HG02973 (cell line): ENCODE results near the gene GPR34.
"Not testable (repeated sequence)": the region's sequence is repeated elsewhere in the genome, so short reads cannot be mapped to it uniquely, and the experiment has no call there.

Experiments used
- ATAC-seq: cut with Tn5 transposase; IDR thresholded peaks from one replicate; pipeline ENCODE4 v1.9.1; 2021; ENCODE audit warnings: moderate library complexity; ENCODE audit not compliant: unreplicated experiment

The GPR34 gene

GRCh38 chrX:41688835-41689234, at the start of gene GPR34:
Gene GPR34 (plus strand): TSS chrX:41688973. CDS start chrX:41695634, 6,661 bp downstream.
- no peak for ATAC-seq

DNA sequence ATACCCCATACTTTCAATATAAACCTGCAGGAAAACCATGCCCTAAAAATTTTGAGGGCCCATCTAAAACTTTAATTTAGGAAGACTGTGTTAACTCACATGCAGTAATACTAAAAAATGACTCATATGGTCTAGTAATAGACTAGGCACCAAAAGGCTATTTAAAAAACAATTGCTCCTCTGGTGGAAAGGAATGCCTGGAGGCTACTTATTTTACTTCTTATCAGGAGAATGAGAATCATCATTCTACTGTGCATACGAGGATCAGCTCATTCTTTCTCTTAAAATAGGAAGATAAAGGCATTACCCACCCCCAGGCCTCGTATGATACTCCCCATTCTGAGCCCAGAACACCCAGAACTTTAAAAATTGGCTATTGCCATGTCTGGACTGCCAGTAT, 42.6 kb upstream of the GPR34 start:
- ATAC-seq: not testable (repeated sequence)

DNA sequence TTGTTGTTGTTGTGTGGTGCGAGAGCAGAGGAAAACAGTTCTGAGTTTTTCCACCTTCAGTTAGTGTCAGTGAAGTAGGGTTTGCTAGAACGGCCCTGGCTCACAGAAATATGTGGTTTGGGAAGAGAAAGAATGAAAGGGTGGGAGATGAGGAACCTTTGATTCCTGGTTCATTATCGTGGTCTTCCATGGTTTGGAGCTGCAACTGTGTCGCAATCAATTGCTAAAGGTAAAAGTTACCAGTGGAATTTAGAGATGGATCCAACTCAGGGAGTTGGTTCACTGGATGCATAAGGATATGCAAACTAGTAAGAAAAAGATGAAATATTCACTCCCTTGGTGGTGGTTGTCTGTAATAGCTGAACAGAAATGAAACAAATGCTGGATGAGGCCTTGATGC, 35.6 kb upstream of the GPR34 start:
- ATAC-seq: no peak

- no peak for ATAC-seq
Observed at GRCh38 chrX:41655101-41655500, 33.7 kb upstream of the GPR34 start.

GRCh38 chrX:41655631-41656030, 33.1 kb upstream of the GPR34 start:
- ATAC-seq: no peak

GRCh38 chrX:41661366-41662095, 27.2 kb upstream of the GPR34 start:
- no peak for ATAC-seq

- peak; percentile 94 for ATAC-seq
Observed at GRCh38 chrX:41664375-41664901, 24.3 kb upstream of the GPR34 start.

GRCh38 chrX:41664908-41665307, 23.9 kb upstream of the GPR34 start:
- no peak for ATAC-seq

- no peak for ATAC-seq
Observed at GRCh38 chrX:41665686-41666085, 23.1 kb upstream of the GPR34 start.

- ATAC-seq: no peak
Observed at GRCh38 chrX:41666251-41666650, 22.5 kb upstream of the GPR34 start.

- ATAC-seq: no peak
Observed at GRCh38 chrX:41667631-41668030, 21.1 kb upstream of the GPR34 start.

DNA sequence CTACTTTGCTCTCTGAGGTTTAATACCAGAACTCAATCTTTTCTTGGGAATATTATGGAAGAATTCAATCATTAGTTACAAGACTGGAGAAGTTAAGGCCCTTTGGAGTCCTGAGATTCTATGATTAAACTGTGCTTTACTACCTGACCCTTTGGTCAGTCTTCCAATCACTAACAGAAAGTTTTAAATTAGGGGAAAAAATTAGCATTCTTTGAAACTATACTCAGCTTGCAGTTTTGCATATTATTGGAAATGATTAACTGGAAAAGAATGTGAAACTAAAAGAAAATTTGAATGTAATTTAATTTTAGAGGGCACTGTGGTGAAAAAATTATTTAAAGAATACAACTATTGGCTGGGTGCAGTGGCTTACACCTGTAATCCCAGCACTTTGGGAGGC, 18.7 kb upstream of the GPR34 start:
- ATAC-seq: no peak

GRCh38 chrX:41671082-41671481, 17.7 kb upstream of the GPR34 start:
- no peak for ATAC-seq

DNA sequence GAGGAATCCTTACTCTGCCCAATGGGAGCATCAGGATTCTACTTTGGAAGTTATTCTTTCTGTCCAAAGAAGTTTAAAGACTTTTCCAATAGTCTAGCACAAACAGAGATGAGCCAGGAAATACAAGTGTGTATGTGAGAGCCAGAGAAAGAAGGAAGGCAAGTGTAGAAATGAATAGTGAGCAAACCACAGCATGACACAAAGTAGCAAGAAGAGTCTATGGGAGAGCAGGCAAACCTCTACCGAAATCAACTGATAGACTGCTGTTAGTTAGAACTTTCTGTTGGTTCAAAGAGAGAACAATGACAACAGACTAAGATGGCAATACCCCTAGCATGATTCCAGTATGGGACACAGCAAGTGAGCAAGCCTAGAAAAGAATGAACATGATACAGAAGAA, 16.1 kb upstream of the GPR34 start:
- no peak for ATAC-seq

DNA sequence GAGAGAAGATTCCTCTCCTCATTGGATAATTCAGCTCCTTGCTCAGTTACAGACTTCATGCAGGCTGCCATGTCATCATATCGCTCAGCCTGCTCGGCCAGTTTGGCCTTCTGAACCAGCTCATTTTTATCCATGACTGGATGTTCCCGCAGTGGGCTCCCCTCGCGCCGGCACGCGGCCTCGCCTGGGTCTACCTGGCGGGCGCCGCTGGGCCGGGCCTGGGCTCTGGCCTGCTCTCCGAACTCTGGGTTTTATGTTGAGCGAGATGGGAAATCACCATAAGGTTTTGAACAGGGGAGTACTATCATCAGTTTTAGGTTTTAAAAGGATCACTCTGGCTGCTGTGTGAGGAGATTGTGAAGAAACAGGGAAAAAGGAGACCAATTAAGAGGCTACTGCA, 12.4 kb upstream of the GPR34 start:
- not testable (repeated sequence) for ATAC-seq

- no peak for ATAC-seq
Observed at GRCh38 chrX:41677183-41678060, 11.4 kb upstream of the GPR34 start.

GRCh38 chrX:41684138-41684537, 4.6 kb upstream of the GPR34 start:
- ATAC-seq: no peak

DNA sequence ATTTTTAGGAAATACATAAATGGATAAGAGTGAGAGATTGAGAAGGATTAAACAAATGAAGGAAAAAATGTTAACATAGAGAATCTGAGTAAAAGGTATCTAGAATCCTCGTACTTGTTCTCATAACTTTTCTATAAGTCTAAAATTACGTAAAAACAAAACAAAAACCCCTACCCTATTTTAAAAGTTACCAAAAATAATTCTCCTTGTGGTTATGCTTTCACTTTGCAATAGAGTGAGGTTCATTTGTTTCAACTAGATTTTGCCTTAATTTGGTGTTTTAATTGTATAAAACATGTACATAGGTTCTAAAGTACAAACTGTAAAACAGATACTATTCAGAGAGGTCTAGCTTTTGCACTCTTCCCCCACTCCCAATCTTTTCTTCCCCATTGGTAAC, 3.8 kb upstream of the GPR34 start:
- ATAC-seq: no peak

DNA sequence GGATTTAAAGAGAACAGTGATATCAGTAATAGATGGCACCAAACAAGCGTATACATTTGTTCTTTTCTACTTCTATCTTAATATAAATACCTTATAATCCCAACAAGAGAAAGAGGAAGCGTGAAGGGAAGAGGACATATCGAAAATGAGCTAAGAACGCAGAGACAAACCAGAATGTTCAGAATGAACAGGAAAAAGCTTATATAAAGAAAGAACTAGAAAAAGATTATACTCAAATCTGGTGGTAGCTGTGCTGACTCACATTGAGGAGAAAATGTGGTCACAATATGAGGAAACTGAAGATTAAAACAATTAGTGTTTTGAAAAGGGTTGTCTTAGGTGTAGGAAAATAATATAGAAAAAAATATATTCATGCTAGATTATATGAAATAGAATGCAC, 2.0 kb upstream of the GPR34 start:
- peak; percentile 64 for ATAC-seq

DNA sequence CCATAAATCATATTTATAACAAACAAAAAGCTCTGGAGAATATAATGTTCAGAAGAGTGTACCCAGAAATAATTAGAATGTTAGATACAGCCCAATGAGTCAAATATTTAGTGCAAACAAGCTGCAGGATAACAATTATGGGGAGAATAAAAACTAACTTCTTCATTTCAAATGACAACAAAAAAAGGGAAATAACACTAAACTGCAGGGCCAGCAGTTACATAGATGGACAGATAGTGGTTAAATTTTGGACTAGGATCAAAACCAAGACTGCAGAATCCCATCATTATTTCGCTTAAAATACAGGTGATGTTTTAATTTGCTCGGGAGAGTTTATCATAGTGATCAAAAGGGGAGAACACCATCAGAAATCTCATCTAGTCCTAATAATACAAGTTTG, 617 bp upstream of the GPR34 start:
- ATAC-seq: no peak

GRCh38 chrX:41689711-41690110, 938 bp downstream of the GPR34 start:
- ATAC-seq: no peak

DNA sequence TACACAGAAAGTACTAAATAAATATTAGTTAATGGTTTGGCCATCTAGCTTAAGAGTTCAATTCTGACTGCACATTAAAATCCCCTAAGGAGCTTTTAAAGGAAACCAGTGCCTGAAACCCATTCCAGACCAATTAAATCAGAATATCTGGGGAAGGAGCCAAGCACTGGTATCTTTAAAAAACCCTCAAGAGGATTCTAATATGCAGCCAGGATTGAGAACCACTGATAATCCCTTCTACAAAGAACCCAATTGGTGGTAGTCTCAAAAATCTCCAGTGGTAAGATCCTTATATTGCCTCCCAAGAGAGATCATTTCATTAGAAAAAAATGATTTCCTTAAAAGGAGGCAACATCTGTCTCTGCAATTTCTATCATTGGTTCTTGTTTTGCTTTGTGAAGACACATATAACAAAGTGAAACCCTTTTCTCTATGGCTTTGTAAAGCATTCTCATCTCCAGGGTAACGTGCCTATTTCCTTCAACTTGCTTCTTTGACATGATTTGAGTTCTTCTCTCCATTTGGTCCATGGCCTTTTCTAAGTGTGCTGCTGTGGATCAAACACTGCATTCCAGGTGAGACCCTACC, 3.5 kb downstream of the GPR34 start:
- ATAC-seq: no peak
